GM21529 (cell line): ENCODE measurements around the gene GAL3ST3.
"Not testable (repeated sequence)": the region's sequence is repeated elsewhere in the genome, so short reads cannot be mapped to it uniquely, and the experiment has no call there.

Experiments
- ATAC-seq: cut with Tn5 transposase; IDR thresholded peaks from one replicate; pipeline ENCODE4 v1.9.1; 2021; ENCODE audit not compliant: unreplicated experiment

Gene GAL3ST3

DNA sequence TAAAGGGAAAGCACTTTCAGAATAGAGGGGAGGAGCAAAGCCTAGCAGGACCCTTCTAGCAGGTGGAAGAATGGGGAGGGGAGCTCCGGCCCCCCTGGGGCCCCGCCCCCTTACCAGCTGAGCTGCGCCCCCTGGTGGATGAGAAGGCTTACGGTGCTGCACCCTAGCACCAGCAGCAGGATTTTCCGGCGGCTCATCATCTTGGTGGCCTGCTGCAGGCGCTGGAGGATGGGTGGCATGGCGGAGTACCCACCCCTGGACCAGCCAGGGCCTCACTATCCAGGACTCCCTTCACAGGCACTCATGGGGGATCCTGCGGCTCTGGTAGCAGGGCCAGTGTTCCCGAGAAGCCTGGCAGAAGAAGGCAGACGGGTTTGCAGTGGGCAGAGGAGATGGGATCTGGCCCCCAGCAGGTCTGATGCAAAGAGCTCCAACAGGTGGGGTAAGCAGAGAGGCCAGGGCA lies 3.8 kb downstream of the GAL3ST3 start:
- peak; percentile 76 for ATAC-seq

DNA sequence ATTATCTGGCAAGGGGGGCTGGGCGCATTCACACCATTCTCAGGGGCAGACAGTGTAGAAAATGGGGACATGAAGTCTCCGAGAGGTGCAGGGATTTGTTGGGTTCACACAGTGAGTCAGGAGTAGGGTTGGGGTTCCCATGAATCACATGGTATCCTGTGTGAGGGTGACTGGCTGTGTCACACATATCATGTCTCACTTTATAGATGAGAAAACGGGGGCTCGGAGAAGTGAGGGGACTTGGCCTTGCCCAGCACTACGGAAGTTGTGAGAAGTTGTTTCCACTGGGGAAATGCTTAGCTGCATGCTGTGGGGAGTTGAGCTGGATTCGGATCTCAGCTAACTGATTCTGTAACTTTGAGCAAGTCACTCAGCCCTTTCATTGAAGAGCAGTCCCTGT lies 4.2 kb downstream of the GAL3ST3 start:
- ATAC-seq: no peak

DNA sequence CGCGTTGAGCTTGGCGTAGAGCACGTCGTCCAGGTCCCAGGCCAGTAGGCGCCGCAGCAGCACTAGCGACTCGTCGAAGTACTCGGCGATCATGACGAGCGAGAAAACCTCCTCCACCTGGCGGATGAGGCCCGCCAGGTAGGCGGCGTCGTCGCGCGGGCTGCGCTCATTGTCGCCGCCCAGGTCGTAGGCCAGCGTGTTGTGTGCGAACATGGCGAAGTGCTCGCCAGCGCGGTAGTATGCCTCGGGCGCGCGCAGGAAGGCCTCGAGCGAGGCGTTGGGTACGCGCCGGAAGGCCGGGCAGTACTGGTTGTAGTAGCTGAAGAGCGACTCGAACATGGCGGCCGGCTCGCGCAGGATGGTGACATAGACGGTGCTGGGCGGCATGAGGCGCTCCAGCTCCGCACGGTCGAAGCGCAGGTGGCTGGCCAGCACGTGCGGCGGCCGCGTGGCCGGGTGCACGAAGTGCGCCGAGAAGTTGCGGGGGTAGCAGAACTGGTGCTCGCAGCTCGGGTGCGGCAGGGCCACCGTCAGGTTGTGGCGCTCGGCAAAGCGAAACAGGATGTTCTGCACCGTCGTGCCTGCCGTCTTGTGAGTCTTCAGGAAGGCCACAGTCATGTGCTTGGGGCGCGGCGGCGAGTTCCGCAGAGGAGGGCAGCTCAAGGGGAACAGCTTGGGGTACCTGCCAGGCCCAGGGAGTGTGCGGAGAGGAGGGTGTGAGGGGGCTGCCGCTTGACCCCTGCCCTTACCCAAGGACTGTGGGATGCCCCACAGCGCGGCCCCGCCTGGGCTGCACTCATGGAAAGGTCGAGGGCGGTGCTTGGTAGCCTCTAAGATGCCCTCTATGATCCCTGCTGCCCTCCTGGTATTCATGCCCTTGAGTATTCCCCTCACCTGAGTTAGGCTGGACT lies 5.7 kb downstream of the GAL3ST3 start:
- ATAC-seq: no peak

DNA sequence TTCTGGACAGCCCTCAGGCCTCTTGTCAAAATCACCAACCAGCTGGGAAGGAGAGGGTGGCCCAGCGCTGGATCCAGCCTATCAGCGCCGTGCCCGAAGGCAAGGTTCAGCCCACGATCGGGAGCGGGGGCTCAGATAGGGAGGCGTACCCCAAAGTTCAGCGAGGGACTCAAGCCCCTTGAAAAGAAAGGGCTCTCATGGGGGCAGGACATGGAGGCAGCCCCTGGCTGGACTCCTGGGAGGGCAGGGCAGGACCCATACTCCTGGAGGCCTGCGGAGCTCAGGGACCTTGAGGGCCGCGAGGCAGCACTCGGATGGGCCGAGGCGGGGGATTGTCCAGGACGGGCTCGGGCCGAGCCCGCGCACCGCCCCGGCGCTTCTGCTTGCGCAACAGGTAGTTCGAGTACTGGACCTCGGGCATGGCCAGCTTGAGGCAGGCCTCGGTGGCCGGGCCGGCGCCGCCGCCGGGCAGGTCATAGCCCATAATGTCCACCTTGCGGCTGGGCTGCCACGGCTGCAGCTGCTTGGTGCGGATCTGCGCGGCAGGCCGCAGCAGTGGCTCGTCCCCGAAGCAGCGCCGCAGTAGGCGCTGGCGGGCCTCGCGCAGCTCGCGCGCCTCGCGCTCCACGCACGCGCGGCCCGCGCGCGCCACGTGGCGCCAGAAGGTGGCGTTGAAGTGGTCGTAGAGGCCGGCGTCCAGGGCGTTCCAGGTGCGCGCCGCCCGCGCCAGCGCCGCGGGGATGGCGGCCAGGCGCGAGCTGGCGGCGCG lies 6.5 kb downstream of the GAL3ST3 start:
- ATAC-seq: no peak

DNA sequence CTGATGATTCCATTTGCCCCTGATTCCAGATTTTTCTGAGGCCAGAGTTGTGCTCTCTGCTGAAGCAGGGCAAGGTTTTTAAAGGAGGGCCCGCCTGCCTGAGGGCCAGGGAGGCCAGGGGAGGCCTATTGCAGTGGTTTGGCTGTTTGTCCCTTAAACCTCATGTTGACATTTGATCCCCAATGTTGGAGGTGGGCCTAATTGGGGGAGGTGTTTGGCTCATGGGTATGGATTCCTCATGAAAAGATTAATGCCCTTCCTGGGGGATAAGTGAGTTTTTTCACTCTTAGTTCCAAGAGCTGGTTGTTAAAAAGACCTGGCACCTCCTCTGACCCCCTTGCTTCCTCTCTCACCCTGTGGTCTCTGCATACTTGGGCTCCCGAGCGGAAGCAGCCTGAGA lies 9.2 kb downstream of the GAL3ST3 start:
- ATAC-seq: no peak

DNA sequence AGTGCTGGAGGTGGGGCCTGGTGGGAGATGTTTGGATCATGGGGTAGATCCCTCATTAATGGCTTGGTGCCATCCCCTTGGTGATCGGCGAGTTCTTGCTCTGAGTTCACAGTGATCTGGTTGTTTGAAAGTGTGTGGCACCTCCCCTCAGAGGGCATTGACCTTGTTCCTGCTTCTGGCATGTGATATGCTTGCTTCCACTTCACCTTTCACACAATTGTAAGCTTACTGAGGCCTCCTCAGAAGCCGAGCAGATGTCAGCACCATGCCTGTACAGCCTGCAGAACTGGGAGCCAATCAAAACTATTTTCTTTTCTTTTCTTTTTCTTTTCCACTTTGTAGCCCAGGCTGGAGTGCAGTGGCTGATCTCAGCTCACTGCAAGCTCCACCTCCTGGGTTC lies 11.6 kb downstream of the GAL3ST3 start:
- ATAC-seq: no peak

DNA sequence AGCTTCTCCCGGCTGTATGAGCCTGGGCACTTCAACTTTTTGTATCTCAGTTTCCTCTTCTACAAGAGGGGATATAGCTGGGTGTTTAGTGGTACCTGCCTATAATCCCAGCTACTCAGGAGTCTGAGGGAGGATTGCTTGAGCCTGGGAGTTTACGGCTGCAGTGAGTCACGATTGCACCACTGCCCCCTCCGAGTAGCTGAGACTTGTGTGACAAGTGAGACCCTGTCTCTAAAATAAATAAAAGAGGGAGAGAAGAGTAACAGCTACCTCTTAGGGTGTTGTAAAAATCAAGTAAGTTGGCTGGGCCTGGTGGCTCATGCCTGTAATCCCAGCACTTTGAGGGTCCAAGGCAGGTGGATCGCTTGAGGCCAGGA lies 12.6 kb downstream of the GAL3ST3 start:
- ATAC-seq: no peak

DNA sequence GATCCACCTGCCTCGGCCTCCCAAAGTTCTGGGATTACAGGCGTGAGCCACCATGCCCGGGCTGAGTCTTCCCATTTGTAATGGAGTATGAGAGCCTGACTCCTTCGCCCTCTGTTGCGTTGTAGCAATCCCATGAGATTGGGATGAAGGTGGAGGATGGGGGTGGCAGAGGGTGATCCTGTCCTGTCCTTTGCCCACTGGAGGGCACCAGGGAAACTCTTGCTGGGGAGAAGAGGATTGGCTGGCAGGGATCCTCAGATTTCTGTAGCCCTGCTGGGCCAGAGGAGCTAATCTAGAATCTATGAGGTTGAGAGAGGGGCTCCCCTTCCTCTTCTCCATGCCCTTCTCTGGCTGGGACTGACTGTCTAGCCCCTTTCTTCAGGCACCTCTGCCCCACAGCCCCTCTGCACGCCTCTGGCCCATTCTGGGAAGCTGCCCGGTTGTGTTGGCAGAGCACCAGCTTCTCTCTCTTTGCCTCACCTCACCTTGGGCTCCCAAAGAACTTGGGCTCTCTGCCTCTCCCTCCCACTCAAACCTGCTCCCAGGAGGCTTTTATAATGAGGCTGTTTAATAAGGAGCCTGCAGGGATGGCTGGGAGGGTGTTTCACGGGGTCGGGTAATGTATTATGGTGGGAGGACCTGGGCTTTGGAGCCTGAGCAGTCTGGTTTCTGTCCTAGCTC lies 13.2 kb downstream of the GAL3ST3 start:
- no peak for ATAC-seq

DNA sequence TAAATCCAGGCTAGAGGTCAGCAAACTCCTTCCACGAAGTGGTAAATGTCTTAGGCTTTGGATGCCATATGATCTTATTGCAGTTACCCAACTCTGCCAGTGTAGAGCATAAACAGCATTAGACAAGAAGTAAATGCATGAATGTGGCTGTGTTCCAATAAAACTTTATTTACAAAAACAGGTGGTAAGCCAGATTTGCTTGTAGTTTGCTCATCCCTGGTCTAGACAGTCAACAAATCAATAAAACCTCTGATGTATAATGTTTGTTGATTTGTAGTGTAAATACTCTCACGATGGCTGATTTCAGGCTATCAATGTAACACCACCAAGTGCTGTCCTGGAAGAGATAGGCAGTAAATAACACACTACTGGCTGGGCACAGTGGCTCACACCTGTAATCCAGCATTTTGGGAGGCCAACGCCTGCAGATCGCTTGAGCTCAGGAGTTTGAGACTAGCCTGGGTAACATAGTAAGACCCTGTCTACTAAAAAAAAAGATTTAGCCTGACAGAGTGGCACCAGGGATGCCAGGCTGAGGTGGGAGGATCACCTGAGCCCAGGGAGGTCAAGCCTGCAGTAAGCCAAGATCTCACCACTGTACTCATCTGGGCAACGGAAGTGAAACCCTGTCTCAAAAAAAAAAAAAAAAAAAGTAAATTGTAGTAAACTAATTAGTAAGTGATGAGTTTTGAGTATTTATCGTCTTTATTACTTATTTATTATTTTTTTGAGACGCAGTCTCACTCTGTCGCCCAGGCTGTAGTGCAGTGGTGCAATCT lies 15.8 kb downstream of the GAL3ST3 start:
- no peak for ATAC-seq

DNA sequence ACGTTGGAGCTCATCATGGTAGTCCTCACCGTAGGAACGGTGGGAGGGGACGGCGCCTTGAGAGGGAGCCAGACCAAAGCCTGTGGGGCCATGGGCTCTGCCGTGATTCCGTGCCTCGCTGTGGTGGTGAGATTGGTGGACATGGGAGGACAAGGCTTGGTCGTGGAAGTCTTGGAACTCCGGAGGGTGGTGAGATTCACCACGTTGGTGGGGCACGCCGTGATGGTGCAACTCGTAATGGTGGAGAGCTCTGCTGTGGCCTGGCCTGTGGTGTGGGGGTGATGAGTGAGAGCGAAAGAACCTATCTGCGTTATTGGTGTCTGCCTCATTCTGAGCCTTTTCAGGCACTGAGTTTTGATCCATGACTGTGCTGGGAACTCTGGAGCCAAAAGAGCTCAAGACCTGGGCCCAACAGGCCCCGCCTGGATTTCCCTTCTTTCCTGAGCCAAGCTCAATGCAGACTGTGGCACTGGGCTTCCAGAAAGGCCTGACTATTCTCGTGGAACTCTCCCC lies 22.9 kb downstream of the GAL3ST3 start, which contains the start of gene CATSPER1:
Gene CATSPER1, minus strand, starts transcription at position 463 of the 513 bp plus-strand sequence. Its CDS starts 100 bp downstream, at position 363.
- no peak for ATAC-seq

DNA sequence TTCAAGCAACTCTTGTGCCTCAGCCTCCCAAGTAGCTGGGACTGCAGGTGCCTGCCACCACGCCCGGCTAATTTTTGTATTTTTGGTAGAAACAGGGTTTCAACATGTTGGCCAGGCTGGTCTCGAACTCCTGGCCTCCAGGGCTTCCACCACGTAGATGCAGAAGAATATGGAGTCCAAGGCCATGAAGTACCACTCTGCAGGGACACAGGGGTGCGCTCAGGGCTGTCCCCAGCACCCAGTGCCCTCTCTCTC lies 25.8 kb downstream of the GAL3ST3 start:
- ATAC-seq: not testable (repeated sequence)

DNA sequence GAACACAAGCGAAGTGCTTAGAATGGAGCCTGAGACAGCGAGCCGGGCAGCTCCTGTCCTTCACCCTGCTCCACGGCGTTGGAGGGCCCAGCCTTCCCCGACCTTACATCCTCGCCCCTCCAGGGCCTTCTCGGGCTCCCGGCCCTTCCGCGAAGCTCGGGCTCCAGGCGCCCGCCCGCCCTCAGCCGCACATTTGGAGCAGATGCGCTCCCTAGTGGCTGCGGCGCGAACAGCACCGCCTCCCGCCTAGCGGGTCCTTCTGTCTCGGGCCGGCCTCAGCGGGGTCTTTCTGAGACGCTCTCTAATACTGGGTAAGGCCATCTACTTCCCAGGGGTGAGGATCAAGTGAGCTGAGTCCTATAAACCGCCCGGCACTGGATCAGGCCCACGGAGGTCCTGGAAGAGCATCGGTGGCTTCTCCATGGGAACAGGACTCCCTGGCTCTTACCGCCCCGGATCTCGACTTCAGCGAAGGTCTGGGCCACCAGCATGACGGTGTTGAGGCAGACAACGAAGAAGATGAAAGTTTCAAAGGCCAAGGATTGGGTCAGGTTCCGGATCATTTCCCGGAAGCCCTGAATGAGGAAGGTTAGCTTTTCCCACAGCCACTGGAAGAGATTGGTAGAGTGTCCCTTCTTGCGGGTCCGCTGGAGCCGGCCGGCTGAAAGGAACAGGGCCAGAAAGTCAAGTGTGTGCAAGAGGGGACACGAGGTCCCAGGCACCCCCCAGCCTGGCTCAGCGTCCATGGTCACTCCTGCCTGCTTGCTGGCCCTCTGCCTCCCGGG lies 26.4 kb downstream of the GAL3ST3 start:
- no peak for ATAC-seq

DNA sequence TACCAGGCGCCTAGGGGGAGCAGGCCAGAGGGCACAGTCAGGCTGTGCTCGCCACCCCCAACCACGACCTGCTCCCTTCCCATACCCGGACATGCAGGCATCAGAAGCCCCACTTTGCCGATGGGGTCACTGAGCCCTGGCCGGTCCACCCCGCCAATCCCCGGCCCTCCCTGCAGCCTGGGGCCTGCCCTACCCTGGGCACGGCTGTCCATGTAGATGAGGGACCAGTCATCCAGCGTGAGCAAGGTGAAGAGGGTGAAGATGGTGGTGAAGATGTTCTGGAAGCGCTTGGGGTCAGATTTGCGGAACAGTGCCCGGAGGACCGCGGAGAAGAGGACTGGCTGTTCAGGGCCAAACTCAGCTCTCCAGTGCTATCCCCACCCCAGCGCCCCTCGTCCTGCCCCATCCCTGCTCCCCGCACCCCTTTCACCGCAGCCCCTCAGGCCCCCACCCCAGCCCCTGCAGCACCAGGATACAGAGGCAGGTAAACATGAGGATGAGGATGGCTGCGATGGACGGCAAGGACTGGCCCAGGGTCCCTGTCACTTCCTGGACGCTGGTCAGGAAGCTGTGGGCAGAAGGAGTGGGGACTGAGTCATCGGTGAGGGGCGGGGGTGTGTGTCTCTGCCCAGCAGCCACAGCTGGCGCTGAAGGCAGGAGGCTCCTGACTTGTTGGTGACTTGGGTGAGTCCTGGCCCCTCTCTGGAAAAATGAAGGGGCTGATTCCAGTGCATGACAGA lies 28.2 kb downstream of the GAL3ST3 start:
- ATAC-seq: no peak

DNA sequence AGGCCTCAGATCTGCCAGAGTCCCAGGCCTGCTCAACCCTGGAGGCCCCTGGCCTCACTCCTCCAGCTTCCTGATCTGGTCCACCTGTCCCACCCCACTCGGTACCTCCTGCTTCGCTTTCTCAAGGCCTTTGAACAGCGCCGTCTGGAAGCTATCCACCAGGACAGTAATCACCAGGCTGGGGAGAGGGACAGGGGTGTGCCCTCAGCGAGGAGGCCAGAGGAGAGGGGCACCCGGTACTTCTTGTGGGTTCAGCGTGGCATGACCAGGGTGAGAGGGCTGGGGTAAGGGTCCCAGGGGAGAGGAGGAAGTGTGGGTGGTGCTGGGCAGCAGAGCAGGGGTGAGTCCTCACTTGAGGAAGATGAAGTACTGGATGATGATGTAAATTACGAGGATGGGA lies 28.7 kb downstream of the GAL3ST3 start:
- ATAC-seq: no peak

DNA sequence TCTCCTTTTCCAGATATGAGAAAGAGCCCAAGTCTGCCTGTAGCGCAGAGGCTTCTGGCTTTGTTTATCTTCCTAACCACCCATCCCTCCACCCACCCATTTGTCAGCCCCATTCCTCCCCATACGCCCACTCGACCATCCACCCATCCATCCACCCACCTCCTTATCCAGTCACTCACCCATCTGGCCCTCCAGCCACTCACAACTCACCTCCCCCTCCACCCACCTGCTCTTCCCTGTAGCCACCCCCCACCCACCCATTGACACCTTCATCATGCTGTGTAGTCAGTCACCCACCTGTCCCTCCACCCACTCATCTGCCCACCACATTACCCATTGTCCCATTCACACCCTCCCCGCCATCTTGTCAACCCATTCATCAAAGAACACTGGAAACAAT lies 31.6 kb downstream of the GAL3ST3 start:
- no peak for ATAC-seq

DNA sequence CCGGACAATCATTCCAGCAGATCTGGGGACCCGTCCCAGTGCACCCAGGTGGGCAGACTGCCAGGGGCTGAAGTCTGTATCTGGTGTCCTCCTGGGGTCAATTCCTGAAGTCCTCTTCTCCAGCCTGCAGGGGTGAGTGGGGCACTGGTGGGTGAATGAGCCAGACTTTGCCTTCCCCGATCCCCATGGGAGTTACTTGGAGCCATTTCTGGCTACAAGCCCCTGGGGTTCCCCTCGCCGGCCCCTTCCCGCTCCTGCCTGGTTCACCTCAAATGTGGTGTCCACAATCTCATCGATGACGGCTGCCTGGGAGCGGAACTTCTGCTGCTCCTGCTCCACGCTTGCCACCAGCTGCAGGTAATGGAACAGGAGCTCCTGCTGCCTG lies 32.2 kb downstream of the GAL3ST3 start:
- no peak for ATAC-seq

DNA sequence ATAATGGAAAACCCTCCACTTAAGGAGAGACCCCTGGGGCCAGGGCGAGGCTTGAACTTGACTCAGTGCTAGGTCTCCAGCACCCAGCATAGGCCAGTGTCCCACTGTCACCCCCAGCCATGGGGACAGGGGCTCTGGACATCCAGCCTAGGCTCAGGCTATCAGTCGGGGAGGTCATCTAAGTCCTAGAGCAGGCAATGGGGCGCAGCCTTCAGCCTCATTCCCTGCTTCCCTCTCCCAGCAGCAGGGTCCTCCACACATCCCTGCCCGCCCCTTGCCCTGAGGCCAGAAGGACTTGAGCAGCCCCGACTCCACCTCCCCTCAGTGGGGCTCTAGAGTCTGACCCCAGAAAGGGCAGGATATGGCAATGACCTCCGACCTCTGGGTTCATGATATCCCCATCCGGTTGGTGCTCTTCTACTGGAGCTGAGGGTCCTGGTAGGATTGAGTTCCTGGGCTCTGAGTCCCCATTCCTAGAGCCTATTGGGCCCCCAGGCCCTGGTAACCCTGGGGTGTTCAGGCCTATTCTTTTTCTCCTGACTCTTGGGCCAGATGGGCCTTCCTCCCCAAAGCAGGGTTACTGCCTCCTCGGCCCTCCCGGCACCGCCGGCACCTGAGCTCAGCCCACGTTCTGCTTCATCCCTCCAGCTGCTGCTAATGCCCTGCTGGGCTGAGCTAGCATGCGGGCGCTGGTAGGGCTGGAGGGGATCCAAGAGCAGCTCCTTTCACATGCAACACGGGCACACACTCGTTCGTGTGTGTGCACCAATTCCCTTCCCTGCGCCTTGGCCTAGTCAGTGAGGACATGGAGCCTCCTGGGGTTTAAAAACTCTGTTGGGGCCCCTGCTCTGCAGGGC lies 32.8 kb downstream of the GAL3ST3 start:
- no peak for ATAC-seq

DNA sequence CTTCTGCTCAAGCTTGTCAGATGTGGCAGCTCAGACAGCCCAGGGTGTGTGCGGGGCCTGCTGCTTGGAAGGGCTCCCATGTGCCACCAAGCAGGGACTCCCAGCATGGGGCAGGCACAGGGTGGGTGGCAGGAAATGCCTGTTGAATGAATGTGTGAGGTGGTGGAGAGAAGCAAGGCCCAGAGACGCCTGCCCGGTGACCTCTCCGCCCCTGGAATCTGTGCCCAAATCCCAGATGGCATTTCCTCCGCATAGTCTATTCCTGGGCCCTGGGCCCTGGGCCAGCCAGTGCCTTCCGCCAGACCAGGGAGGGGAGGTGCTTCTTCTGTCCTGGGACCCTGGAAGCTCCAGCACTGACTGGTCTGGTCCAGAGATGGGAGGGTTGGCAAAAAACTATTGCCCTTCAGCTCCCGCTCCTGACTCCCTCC lies 33.5 kb downstream of the GAL3ST3 start:
- ATAC-seq: no peak
